Erythroblast (primary cell): ENCODE measurements around the gene ADAM10.

Experiments used
- DNase-seq, 2 experiments: peaks; one replicate each; lab custom pipeline; 2025; lab: John Stamatoyannopoulos, UW
- GATA1 ChIP-seq: IDR thresholded peaks from 2 replicates; pipeline ENCODE4 v1.6.1; 2011; ENCODE audit warnings: low read depth, mild to moderate bottlenecking, control low read depth, low read length, moderate library complexity
- POLR2A ChIP-seq: IDR thresholded peaks from 2 replicates; pipeline ENCODE4 v1.6.1; 2011; ENCODE audit warnings: mild to moderate bottlenecking, low read length

The ADAM10 gene, protein sequence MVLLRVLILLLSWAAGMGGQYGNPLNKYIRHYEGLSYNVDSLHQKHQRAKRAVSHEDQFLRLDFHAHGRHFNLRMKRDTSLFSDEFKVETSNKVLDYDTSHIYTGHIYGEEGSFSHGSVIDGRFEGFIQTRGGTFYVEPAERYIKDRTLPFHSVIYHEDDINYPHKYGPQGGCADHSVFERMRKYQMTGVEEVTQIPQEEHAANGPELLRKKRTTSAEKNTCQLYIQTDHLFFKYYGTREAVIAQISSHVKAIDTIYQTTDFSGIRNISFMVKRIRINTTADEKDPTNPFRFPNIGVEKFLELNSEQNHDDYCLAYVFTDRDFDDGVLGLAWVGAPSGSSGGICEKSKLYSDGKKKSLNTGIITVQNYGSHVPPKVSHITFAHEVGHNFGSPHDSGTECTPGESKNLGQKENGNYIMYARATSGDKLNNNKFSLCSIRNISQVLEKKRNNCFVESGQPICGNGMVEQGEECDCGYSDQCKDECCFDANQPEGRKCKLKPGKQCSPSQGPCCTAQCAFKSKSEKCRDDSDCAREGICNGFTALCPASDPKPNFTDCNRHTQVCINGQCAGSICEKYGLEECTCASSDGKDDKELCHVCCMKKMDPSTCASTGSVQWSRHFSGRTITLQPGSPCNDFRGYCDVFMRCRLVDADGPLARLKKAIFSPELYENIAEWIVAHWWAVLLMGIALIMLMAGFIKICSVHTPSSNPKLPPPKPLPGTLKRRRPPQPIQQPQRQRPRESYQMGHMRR

DNA sequence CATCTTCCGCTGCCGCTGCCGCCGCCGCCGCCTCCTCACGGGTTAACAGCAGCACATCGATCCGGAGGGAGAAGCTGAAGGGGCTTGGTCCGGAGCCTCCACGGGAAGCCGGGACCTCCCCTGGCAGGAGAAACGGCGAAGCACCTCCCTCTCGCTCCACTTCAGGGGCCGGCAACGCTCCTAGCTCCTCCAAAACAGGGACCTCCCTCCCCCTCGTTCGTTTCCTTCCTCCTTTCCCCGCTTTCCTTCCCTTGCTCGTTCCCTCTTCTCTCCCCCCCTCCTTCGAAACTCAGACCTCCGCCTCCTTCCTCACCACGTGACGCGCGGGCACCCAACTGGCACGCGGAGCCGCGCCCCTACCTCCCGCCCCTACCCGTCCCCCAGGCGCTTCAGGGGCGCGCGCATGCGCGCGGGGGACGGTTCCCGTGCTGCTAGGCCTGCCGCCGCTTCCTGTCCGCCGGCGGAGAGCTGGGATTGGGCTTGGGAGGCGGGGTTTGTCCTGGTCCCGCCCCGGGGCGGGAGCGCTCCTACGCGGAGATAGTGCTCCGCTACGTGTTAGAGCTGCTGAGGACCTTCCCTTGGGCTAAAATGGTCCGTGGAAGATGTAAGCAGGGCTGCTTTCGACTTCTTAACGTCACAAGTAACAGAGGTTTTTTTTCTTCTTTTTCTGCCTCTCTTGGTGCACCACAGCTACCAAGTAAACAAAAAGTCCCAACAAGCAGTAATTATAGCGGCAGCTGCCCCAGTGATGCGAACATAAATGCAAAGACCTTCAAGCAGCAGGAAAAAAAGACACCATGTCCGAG is at the start of gene ADAM10:
TSS of gene ADAM10 (minus strand) at position 176 of the 806 bp plus-strand sequence. CDS start at position 3, 173 bp downstream.
- peak; percentile 98 to 99 for DNase-seq
- TF ChIP-seq GATA1 (no peak), POLR2A (peak; percentile 81)

DNA sequence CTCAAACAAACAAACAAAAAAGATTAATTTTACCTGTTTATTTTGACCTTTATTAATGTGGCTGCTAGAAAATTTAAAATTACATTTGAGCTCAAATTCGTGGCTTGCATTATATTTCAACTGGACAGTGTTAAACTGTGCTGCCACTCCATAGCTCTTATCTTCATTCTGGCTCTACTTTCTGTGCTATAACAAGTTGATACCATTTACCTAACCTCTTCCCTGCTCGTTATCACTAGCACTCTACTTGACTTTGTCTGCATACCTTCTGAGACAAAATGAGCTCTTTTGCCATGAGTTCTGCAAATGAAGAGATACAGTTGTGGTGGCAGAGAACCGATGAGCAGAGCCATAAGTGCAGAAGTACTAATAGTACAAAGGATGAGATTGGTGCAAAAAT is 48.0 kb upstream of the ADAM10 start:
- TF ChIP-seq GATA1 (no peak), POLR2A (no peak)

DNA sequence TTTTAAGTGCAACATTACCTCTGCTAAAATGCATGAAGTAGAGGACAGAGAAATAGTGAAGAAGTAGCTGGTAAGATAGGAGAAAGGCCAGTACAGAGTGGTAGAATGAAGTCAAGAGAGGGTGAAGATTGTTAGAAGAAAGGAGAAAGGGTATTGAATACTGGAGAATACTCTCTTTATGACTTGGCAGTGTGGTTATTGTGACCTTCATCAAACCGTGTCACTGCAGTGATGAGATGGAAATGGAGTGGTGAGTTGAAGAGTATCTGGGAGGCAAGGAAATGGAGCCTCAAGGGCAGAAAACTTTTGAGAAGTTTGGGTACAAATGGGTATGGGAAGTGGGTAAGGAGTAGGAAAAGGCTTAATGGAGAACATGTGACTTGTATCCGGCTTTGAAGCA is 46.3 kb upstream of the ADAM10 start:
- TF ChIP-seq GATA1: no peak
- TF ChIP-seq POLR2A: no peak
- DNase-seq: no peak

More for the DNA sequence above, 48.0 kb upstream of the ADAM10 start:
- no peak for DNase-seq

DNA sequence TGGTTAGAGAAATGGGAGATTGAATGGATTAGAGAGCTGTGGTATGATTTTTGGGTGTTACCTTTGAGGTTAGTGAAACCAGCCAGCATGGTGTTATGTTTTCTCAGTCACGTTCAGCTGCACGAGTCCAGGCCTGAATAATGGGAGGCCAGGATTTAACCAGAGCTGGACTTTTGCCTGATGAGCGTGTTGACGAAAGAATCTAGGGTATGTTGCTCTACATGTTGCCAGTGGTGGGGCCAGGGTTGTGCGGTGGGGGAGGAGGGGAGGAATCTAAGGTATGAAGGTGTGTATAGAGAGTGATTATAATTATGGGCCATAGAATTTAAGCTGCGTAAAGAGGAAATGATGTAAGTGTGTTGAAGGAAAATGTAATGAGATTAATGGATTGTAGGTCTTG is 44.4 kb upstream of the ADAM10 start:
- DNase-seq: no peak
- TF ChIP-seq GATA1: no peak
- TF ChIP-seq POLR2A: no peak

DNA sequence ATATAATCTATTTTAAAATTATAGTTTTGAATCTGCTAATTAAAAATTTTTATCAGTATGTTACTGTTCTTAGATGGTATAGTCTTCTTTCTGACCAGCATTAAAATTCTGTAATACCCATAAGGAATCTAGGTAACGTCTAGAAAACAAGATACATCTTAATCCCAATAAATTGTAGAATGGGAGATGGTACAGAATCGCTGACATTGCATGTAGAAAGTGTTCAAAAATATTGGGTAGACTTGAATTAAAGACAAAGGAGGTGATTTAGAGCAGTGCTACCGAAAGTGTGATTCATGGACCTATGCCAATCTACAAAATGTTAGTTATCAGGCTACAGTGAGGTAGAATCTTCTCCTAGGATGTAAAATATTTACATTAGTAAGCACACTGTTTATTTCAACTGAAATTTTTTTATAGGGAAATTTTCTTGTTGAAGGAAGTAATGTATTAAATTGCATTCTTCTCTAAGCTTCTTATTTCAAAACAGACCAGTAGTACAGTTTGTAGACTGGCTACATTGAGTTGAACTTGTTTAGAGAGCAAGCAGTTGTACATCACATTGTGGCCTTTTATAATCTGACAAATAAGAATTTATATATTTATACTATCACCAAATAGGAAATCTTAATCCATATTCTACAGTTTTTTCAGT is 38.7 kb upstream of the ADAM10 start:
- no peak for TF ChIP-seq GATA1
- no peak for TF ChIP-seq POLR2A
- no peak for DNase-seq

DNA sequence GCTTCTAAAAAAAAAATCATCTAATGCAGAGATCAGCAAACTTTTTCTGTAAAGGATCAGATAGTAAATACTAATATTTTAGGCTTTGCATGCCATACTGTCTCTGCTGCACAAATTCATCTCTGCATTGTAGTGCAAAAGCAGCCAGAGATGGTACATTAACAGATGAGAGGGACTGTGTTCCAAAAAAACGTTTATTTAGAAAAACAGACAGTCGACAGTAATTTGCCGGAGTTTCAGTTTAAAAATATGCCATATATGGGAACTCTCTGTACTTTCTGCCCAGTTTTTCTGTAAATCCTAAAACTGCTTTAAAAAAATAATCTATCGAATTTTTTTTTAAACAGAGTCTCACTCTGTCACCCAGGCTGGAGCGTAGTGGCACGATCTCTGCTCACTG is 35.8 kb upstream of the ADAM10 start:
- TF ChIP-seq POLR2A (no peak), GATA1 (no peak)
- DNase-seq: no peak

DNA sequence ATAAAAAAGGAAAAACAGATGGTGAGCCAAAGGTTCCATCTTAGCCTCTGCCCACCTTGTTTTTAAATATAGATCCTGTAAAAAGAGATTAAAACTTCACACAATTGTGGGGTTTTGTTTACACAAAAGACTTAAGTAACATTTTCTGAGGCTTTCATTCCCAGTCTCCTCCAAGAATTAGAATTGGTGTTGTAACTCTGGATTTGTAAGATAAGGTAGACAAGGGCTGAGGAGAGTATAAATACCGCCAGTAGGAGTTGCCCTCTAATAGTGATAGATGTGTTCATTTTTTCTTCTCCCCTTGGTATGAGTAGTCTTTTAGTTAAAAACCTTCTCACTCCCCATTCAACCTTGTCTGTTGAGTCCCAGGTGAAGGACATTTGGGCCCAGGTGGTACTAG is 30.0 kb upstream of the ADAM10 start:
- no peak for DNase-seq
- TF ChIP-seq POLR2A (no peak), GATA1 (no peak)

DNA sequence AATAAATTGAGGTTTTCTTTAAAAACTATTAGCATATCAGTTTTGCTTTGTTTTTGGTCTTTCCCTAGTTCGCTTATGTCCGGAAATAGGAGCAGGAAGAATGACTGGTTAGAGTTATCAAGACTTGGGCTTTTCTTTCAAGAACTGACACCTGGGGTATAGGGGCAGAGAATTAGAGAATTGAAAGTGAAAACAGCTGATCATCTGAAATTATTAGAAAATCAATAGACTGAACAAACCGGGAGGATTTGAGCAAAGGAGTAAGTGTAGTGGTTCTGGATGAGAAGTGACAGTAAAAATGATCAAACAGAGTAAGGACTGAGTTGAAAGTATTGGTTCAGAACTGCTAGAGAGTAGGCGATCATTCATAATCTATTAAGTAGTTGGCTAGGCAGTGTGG is 27.6 kb upstream of the ADAM10 start:
- TF ChIP-seq GATA1: no peak
- TF ChIP-seq POLR2A: no peak
- no peak for DNase-seq

DNA sequence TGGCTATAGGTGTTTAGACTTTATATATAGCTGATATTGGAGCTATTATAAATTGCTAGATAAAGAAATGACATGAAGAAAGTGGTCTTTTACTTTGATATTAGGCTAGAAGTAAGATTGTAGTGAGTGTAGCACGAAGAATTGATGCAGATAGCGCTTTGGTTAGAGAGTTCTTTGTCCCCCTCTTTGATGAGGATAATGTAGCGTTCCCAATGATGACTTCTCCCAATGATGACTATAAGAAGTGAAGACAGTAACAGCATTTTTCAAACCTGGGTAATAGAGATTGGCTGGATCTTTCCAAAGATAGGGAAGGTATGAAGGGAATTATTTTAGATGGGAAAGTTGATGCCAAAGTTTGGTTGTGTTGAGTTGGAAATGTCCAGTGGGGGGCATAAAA is 25.9 kb upstream of the ADAM10 start:
- no peak for DNase-seq
- no peak for TF ChIP-seq GATA1
- TF ChIP-seq POLR2A: no peak

DNA sequence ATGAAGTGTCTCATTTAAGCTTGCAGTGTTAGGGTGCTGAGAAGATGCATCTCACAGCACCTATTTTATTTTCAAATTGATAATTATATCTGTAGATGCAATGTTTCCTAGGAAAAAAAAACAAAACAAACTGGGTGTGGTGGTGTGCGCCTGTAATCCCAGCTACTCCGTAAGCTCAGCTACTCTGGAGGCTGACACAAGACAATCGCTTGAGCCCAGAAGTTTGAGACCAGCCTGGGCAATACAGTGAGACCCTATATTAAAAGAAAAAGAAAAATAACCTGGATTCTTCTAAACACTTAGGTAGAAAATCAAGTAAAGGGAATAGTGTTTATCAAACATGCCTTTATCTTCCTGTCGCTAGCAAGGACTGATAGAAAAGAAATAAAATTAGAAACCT is 23.5 kb upstream of the ADAM10 start:
- TF ChIP-seq GATA1 (no peak), POLR2A (no peak)
- peak in 1 of 2 experiments; percentile 13 for DNase-seq

DNA sequence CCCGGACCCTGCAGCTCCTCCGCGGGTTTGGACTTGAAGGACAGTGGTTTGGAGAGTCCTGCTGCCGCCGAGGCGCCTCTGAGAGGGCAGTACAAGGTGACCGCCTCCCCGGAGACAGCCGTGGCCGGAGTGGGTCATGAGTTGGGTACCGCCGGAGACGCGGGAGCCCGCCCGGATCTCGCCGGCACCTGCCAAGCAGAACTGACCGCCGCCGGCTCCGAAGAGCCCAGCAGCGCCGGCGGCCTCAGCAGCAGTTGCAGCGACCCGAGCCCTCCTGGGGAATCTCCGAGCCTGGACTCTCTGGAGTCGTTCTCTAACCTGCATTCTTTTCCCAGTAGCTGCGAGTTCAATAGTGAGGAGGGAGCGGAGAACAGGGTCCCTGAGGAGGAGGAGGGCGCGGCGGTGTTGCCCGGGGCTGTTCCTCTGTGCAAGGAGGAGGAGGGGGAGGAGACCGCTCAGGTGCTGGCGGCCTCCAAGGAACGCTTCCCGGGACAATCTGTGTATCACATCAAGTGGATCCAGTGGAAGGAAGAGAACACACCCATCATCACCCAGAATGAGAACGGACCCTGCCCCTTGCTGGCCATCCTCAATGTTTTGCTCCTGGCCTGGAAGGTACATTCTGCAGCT is 22.2 kb upstream of the ADAM10 start:
- DNase-seq: peak; percentile 42 to 70
- no peak for TF ChIP-seq GATA1
- TF ChIP-seq POLR2A: no peak

DNA sequence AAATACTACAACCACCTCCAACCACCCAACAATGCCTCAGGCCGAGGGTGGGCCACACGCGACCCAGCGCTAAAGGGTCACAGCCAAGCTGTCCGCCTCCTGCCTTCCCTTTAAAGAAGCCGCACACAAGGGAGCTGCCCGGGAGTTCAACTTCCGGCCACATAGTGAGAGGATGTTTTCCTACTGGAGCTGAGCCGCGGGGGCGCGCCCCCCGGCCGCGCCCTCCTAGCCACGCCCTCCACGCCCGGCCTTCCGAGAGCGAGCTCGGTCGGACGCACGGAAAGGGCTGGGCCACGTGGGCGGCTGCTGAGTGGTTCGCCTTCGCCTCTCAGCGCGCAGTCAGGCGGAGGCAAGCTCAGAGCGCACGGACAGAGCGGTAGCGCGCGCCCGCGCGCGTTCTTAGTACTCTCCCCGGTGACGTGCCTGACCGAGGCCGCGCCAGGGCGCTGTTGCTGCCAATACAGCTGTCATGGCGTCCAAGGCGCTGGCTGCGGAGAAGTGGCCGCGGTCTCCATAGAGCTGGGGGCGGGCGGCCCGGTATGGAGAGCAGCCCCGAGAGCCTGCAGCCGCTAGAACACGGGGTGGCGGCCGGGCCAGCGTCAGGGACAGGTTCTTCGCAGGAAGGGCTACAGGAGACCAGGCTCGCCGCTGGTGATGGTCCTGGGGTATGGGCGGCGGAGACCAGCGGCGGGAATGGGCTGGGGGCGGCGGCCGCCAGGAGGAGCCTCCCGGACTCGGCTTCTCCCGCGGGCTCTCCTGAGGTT is 21.5 kb upstream of the ADAM10 start, which contains the start of gene MINDY2:
TSS of gene MINDY2 (plus strand) at position 446 of the 764 bp plus-strand sequence. CDS start at position 540, 94 bp downstream.
- DNase-seq: peak; percentile 98
- no peak for TF ChIP-seq GATA1
- TF ChIP-seq POLR2A: peak; percentile 88
